Esophagus squamous epithelium (tissue), 5 donors: ENCODE results near the gene TXNL1. TPM values are rescaled to one million over a fixed set of nuclear protein-coding genes. Genes with fewer than 3 reads are reported as not detected.
A peak's percentile ranks its signal among the peaks of the same experiment; 100 is the strongest.
"Not testable (repeated sequence)": the region's sequence is repeated elsewhere in the genome, so short reads cannot be mapped to it uniquely, and the experiment has no call there.

ENCODE experiments used
- DNase-seq: peaks from one replicate; lab custom pipeline; 2025; lab: John Stamatoyannopoulos, UW
- H3K27ac ChIP-seq, 4 donors: fragments of 200-600 bp; sonication (generic); one replicate each; pipeline ENCODE4 v1.5.1; 2016 to 2019; ENCODE audit warnings: mild to moderate bottlenecking in 1 of 4
- H3K27me3 ChIP-seq, 4 donors: fragments of 200-600 bp; sonication (generic); 1 replicate in 3 of 4; 2 replicates in 1 of 4; pipeline versions ENCODE4 v1.5.1 to v1.6.0; 2017 to 2021; ENCODE audit warnings: antibody characterized with exemption in 1 of 4
- H3K36me3 ChIP-seq, 3 donors: fragments of 200-600 bp; sonication (generic); one replicate each; pipeline ENCODE4 v1.5.1; 2016 to 2019
- H3K4me1 ChIP-seq, 3 donors: fragments of 200-600 bp; sonication (generic); one replicate each; pipeline ENCODE4 v1.5.1; 2017 to 2019
- H3K4me3 ChIP-seq, 4 donors: fragments of 200-600 bp; sonication (generic); 1 replicate in 3 of 4; 2 replicates in 1 of 4; pipeline ENCODE4 v1.5.1; 2016 to 2019; ENCODE audit warnings: mild to moderate bottlenecking in 2 of 4, moderate library complexity in 1 of 4
- H3K9me3 ChIP-seq, 3 donors: fragments of 200-600 bp; sonication (generic); one replicate each; pipeline ENCODE4 v1.5.1; 2016 to 2019
- POLR2A ChIP-seq, 4 donors: fragments of 450-650 bp; IDR thresholded peaks; one replicate each; pipeline ENCODE4 v1.6.1; 2017; ENCODE audit warnings: antibody characterized with exemption in 4 of 4, mild to moderate bottlenecking in 4 of 4, moderate library complexity in 3 of 4
- WGBS, 2 donors: methylation state at CpG; one replicate each; pipeline ENCODE4 v1.1.5; 2018; 5-methylcytosine and 5-hydroxymethylcytosine counted together
- intact Hi-C: fragments of 100-400 bp; cut with DNase I; formaldehyde crosslinking; loops from one replicate; pipeline ENCODE4 v1.15.0; 2022
- total RNA-seq, 4 donors: library from RNA; depleted of rRNA; stranded (reverse); fragments of >200 nt; gene quantifications; one replicate each; pipeline ENCODE4 v1.1.0, GENCODE V29; 2016
- TF ChIP-seq, protein P1 (sequence below), 6 experiments: fragments of 450-650 bp in 4 of 6; fragments of 200-600 bp in 2 of 6; sonication (generic) in 2 of 6; IDR thresholded peaks; one replicate each; pipeline ENCODE4 v1.5.1; 2016 to 2019; ENCODE audit warnings: antibody characterized with exemption in 6 of 6, mild to moderate bottlenecking in 4 of 6, moderate library complexity in 4 of 6
- donor health status: DM: yes; HTN: yes; CAD: no.

The TXNL1 gene
- total RNA-seq, 4 donors from 2014 or later: 41.2 to 78.5 (median 53.4) TPM

DNA sequence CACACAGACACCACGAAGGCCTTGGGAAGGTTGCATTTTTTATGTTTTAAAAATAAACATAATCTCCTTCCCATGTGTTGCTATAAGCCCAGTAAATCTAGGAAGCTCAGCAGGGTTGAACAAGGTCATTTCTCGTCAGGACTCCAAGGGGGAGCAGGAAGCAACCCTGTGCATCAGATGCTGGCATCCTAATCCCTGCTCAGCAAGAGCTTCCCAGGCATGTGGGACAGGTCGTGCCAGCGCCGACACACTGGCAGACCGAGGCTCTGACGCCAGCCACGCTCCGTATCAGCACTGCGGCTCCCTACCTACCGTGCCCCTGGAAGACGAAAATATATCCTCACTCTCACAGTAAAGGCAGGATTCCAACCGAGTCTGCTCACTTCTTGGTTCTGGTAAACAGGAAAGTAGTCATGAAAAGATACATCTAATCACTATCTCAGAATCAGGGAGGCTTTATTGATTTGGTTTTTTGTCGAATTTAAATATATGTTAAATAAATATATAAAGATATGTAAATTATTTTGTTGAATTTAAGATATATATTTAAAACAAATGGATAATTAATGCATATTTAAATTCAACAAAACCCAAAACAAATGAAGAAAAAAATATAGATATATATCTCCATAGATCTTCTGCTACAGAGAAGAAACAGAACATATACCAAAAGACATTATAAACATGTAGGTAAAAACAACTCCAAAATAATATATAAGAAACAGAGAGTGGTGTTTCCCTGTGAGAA is 61.4 kb downstream of the TXNL1 start:
- intact Hi-C loops: no loop called here

DNA sequence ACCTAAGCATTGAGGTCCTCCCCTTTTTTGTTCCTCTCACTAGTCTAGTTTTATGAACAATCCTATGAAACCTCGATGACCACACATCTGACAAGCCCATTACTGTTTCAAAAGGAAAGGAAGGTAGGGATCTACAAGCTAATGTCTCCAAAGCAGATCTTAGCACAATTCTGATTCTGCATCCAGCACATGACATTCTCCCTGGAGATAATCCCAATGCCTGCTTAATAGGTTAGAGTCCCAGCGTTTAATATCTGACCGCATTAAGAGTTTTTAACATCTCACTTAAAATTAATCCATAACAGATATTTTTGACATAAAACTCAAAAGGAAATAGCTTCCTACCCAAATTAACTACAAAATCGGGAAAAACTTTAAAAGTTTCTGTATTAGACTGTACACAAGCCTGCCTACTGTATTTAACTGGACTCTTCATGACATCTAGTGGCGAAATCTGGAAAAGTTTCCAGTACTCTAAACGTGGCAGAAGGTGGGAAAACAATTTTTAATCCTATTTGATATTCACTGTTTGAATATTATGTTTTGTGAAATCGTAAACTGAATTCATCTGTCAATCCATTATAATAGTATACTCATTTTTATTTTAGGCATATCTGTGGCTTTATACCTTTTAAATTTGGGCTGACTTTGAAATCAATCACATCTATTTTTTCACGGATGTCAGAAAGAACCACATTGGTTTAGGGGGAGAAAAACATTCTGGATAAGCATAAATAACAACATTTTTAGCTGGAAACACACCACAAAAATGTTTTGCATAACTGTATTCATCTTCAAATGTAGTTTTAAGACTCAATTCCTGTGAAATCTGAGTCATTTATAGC is 62.4 kb downstream of the TXNL1 start:
- TF ChIP-seq, protein P1, sequence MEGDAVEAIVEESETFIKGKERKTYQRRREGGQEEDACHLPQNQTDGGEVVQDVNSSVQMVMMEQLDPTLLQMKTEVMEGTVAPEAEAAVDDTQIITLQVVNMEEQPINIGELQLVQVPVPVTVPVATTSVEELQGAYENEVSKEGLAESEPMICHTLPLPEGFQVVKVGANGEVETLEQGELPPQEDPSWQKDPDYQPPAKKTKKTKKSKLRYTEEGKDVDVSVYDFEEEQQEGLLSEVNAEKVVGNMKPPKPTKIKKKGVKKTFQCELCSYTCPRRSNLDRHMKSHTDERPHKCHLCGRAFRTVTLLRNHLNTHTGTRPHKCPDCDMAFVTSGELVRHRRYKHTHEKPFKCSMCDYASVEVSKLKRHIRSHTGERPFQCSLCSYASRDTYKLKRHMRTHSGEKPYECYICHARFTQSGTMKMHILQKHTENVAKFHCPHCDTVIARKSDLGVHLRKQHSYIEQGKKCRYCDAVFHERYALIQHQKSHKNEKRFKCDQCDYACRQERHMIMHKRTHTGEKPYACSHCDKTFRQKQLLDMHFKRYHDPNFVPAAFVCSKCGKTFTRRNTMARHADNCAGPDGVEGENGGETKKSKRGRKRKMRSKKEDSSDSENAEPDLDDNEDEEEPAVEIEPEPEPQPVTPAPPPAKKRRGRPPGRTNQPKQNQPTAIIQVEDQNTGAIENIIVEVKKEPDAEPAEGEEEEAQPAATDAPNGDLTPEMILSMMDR (IDR thresholded peaks at IDR 0.05): peak; percentile 35 to 79 (median 60)
- no peak for TF ChIP-seq POLR2A (IDR thresholded peaks at IDR 0.05)
- no peaks in the 10 kb centered on the region for H3K9me3 ChIP-seq
- WGBS, 2 donors: 31 to 34% methylated on average over 8 of the region's 8 CpGs
- no peak for DNase-seq
- H3K36me3 ChIP-seq: no peaks in the 10 kb centered on the region
- intact Hi-C loops: no loop called here
- peaks cover 0 to 23% (median 5%) of the 10 kb centered on the region in 3 donors for H3K4me1 ChIP-seq
- no peaks in the 10 kb centered on the region for H3K27me3 ChIP-seq
- peak overlapping the region in 1 of 4 donors; percentile 44 for H3K27ac ChIP-seq
- H3K4me3 ChIP-seq: no peak overlapping the region

More for the DNA sequence above, 61.4 kb downstream of the TXNL1 start:
- no peak for TF ChIP-seq POLR2A (IDR thresholded peaks at IDR 0.05)
- TF ChIP-seq, protein P1 (IDR thresholded peaks at IDR 0.05): no peak
- Histone ChIP-seq H3K27me3 (no peaks in the 10 kb centered on the region), H3K9me3 (no peaks in the 10 kb centered on the region), H3K4me3 (no peak overlapping the region), H3K27ac (no peak overlapping the region), H3K4me1 (peaks cover 0 to 23% (median 5%) of the 10 kb centered on the region in 3 donors), H3K36me3 (no peaks in the 10 kb centered on the region)
- 52 to 64% methylated on average over 9 to 14 of the region's 14 CpGs for WGBS, 2 donors
- no peak for DNase-seq

DNA sequence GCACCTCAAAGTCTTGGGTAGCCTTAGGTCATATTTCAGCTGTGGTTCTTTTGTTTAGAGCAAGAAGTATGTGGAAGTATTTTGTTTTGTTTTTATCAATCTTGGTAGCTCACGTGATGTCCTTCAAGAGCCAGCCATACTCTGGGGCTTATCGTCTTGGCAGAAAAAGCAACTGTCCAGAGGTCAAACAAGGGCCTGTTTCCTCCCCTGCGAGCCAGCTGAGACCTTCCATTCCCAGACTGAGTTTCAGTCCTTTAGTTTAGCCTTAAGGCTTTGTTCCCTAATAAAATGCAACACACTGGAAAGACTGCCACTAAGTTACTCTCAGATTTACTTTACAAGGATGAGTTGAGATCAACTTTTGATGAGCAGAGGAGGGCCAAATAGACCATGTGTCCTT is 63.5 kb downstream of the TXNL1 start:
- H3K36me3 ChIP-seq: no peaks in the 10 kb centered on the region
- no peak overlapping the region for H3K4me3 ChIP-seq
- peak overlapping the region in 3 of 4 donors; percentile 28 to 44 (median 31) for H3K27ac ChIP-seq
- no peak for DNase-seq
- peaks cover 0 to 23% (median 5%) of the 10 kb centered on the region in 3 donors for H3K4me1 ChIP-seq
- no peak for TF ChIP-seq POLR2A (IDR thresholded peaks at IDR 0.05)
- intact Hi-C loops: no loop called here
- 28 to 71% methylated on average over 3 of the region's 3 CpGs for WGBS, 2 donors
- H3K27me3 ChIP-seq: no peaks in the 10 kb centered on the region
- no peaks in the 10 kb centered on the region for H3K9me3 ChIP-seq

DNA sequence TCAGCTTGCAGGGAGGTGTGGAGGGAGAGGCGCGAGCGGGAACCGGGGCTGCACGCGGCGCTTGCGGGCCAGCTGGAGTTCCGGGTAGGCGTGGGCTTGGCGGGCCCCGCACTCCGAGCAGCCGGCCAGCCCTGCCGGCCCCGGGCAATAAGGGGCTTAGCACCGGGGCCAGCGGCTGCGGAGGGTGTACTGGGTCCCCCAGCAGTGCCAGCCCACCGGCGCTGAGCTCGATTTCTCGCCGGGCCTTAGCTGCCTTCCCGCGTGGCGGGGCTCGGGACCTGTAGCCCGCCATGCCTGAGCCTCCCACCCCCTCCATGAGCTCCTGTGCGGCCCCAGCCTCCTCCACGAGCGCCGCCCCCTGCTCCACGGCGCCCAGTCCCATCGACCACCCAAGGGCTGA is 66.1 kb downstream of the TXNL1 start:
- H3K27ac ChIP-seq, DNase-seq, H3K27me3 ChIP-seq, intact Hi-C loops, H3K4me3 ChIP-seq, H3K36me3 ChIP-seq, H3K9me3 ChIP-seq: not testable (repeated sequence)
- WGBS, 2 donors: 95% methylated on average over 6 of the region's 36 CpGs; no CpG with 5 or more reads in 1 of the 2 donors
- H3K4me1 ChIP-seq: peaks cover 0 to 23% (median 5%) of the 10 kb centered on the region in 3 donors

DNA sequence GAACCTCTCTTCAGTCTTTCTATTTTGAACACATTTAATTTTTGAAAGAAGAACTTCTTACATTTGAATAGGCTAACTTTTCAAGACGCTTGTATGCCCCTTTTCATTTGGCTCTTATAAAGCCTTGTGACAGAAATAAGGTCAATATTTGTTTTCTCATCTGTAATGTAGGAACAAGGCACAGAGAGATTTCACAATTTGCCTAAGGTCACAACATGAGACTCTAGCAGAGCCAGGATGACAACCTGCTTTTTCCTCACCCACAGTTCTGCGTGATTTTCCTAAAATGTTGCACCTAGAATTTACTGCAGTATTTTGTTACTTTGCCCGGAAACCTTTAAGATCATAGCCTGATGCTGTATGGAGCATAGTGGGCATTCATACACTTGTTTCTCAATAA is 67.4 kb downstream of the TXNL1 start:
- Histone ChIP-seq H3K4me1 (peaks cover 0 to 20% (median 5%) of the 10 kb centered on the region in 3 donors), H3K9me3 (no peaks in the 10 kb centered on the region), H3K4me3 (no peak overlapping the region), H3K27ac (no peak overlapping the region), H3K27me3 (no peaks in the 10 kb centered on the region), H3K36me3 (no peaks in the 10 kb centered on the region)
- no peak for DNase-seq
- TF ChIP-seq, protein P1 (IDR thresholded peaks at IDR 0.05): no peak
- no peak for TF ChIP-seq POLR2A (IDR thresholded peaks at IDR 0.05)
- 90 to 92% methylated on average over 3 of the region's 3 CpGs for WGBS, 2 donors
- intact Hi-C loops: no loop called here

DNA sequence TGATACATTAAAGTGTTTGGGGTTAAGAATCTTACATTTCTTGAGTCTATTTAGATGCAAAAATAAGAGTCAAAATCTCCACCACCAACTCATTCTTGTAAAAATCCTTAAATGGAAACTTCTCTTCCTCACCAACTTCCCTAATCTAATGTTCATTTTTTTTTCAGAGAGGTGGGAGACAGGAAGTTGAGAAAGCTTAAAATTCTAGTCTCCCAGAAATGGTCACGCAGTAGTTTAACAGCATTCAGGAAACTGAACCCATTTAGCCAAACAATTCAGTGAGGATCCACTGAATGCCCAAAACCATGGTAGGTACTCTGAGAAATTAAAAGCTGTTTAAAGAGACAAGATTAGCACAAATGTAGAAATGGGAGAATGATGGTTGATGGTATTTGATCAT is 69.0 kb downstream of the TXNL1 start:
- Histone ChIP-seq H3K36me3 (no peaks in the 10 kb centered on the region), H3K27ac (no peak overlapping the region), H3K9me3 (no peaks in the 10 kb centered on the region), H3K4me3 (no peak overlapping the region), H3K27me3 (no peaks in the 10 kb centered on the region), H3K4me1 (peaks cover 0 to 11% (median 0%) of the 10 kb centered on the region in 3 donors)
- no peak for TF ChIP-seq POLR2A (IDR thresholded peaks at IDR 0.05)
- 57 to 60% methylated on average over 1 of the region's 1 CpG for whole genome bisulfite sequencing, 2 donors
- DNase-seq: no peak
- intact Hi-C loops: no loop called here
